ACC112 (cell line): ENCODE data around the gene SGIP1.

Experiments used
- H2AFZ ChIP-seq: fragments of 200-600 bp; sonication (generic); one replicate; pipeline ENCODE4 v1.6.0; 2017; ENCODE audit warnings: antibody characterized with exemption, low read length; ENCODE audit not compliant: unreplicated experiment
- H3K27ac ChIP-seq: fragments of 200-600 bp; sonication (generic); 2 replicates; pipeline ENCODE4 v1.5.1; 2014; ENCODE audit warnings: low read depth, mild to moderate bottlenecking, antibody characterized with exemption, low read length, moderate library complexity
- H3K27me3 ChIP-seq: fragments of 200-600 bp; sonication (generic); 2 replicates; pipeline ENCODE4 v1.6.1; 2014; ENCODE audit warnings: mild to moderate bottlenecking, antibody characterized with exemption, low read length, moderate library complexity, mixed read lengths; ENCODE audit not compliant: insufficient read depth
- H3K36me3 ChIP-seq: fragments of 200-600 bp; sonication (generic); 2 replicates; pipeline ENCODE4 v1.6.1; 2016; ENCODE audit warnings: mild to moderate bottlenecking, antibody characterized with exemption, low read length, moderate library complexity, mixed read lengths; ENCODE audit not compliant: insufficient read depth
- H3K4me1 ChIP-seq: fragments of 200-600 bp; sonication (generic); one replicate; pipeline ENCODE4 v1.6.1; 2016; ENCODE audit warnings: low read length, mixed read lengths; ENCODE audit not compliant: insufficient read depth, unreplicated experiment, control insufficient read depth
- H3K4me3 ChIP-seq: fragments of 200-600 bp; sonication (generic); 2 replicates; pipeline ENCODE4 v1.5.1; 2014; ENCODE audit warnings: mild to moderate bottlenecking, low read depth, low read length
- H3K79me2 ChIP-seq: fragments of 200-600 bp; sonication (generic); one replicate; pipeline ENCODE4 v1.6.0; 2016; ENCODE audit warnings: low read length; ENCODE audit not compliant: control insufficient read depth, unreplicated experiment, insufficient read depth

SGIP1 gene

GRCh38 chr1:66750577-66750976, 216.6 kb downstream of the SGIP1 start:
- no peak overlapping the region for H2AFZ ChIP-seq
- no peaks in the 10 kb centered on the region for H3K79me2 ChIP-seq

GRCh38 chr1:66751160-66751559, 217.2 kb downstream of the SGIP1 start:
- no peaks in the 10 kb centered on the region for H3K79me2 ChIP-seq
- H3K4me3 ChIP-seq: no peak overlapping the region
- no peaks in the 10 kb centered on the region for H3K36me3 ChIP-seq
- H3K27ac ChIP-seq: no peak overlapping the region
- H3K27me3 ChIP-seq: no peaks in the 10 kb centered on the region
- H3K4me1 ChIP-seq: peaks cover 37% of the 10 kb centered on the region
- H2AFZ ChIP-seq: no peak overlapping the region

More at GRCh38 chr1:66750577-66750976, 216.6 kb downstream of the SGIP1 start:
- Histone ChIP-seq H3K27me3 (no peaks in the 10 kb centered on the region), H3K27ac (no peak overlapping the region), H3K4me1 (peaks cover 37% of the 10 kb centered on the region), H3K36me3 (no peaks in the 10 kb centered on the region), H3K4me3 (no peak overlapping the region)

- no peak within 1 kb of the TSS for H3K27ac ChIP-seq
- H3K79me2 ChIP-seq: no peaks in the 10 kb centered on the region
- H3K36me3 ChIP-seq: no peaks in the 10 kb centered on the region
- H3K27me3 ChIP-seq: no peaks in the 10 kb centered on the region
- peak within 1 kb of the TSS; percentile 72 for H2AFZ ChIP-seq
- H3K4me3 ChIP-seq: peak within 1 kb of the TSS; percentile 71
- peaks cover 31% of the 10 kb centered on the region for H3K4me1 ChIP-seq
Measured at GRCh38 chr1:66752000-66752592, 218.1 kb downstream of the SGIP1 start, which contains the start of gene DYNLT5. DYNLT5 (plus strand) TSS chr1:66752459; CDS start chr1:66754659, 2,200 bp downstream.

- Histone ChIP-seq H3K79me2 (no peaks in the 10 kb centered on the region), H3K27ac (no peak overlapping the region), H3K36me3 (no peaks in the 10 kb centered on the region), H2AFZ (peak overlapping the region; percentile 72), H3K4me1 (peaks cover 24% of the 10 kb centered on the region), H3K27me3 (no peaks in the 10 kb centered on the region), H3K4me3 (peak overlapping the region; percentile 71)
Measured at GRCh38 chr1:66752671-66753371, 218.9 kb downstream of the SGIP1 start.

GRCh38 chr1:66757722-66758240, 223.8 kb downstream of the SGIP1 start:
- H3K79me2 ChIP-seq: no peaks in the 10 kb centered on the region
- H3K36me3 ChIP-seq: no peaks in the 10 kb centered on the region
- H2AFZ ChIP-seq: no peak overlapping the region
- no peaks in the 10 kb centered on the region for H3K27me3 ChIP-seq
- no peak overlapping the region for H3K4me3 ChIP-seq
- H3K4me1 ChIP-seq: no peaks in the 10 kb centered on the region
- no peak overlapping the region for H3K27ac ChIP-seq

DNA sequence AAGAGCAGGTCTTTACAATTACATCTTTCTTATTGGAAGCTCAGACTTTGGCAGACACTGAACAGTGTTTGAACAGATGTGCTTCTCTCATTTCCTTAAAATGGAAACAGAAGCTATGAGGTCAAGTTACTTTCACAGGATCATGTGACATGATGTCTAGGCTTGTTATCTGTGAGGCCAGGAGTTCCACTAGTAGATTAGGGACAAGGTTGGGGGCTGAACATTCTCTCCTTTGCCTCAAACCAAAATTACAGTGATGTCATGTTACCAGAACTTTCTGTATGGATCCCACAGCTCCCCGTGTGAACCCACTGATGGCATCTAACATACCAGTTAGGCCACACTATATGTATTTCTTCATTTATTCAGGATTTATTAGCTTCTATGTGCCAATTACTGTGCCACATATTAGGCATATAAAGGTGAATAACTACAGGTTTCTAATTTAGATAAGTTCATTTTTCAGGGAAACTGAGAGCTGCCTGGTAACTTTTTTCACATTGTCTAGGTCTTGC, 224.3 kb downstream of the SGIP1 start:
- Histone ChIP-seq H3K27me3 (no peaks in the 10 kb centered on the region), H3K36me3 (no peaks in the 10 kb centered on the region), H3K79me2 (no peaks in the 10 kb centered on the region), H2AFZ (no peak overlapping the region), H3K4me3 (no peak overlapping the region), H3K27ac (no peak overlapping the region), H3K4me1 (no peaks in the 10 kb centered on the region)

DNA sequence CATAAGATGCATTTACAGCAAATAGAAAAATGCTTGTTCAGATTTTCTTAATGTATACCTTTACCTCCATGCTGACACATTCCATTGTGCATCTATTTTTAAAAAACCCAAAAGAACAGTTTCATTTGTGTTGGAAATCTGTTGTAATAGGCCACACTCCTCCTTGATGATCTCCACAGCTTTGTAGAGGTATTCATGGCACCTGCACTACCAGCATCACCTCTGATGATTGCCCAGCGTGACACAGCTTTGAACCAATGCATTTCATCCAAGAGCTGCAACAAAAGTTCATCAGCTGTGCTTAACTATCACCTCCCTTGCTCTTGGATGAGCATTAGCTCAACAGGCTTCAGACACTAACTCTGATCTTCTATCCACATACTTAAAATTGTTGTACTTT, 226.6 kb downstream of the SGIP1 start:
- Histone ChIP-seq H3K4me3 (no peak overlapping the region), H2AFZ (no peak overlapping the region), H3K4me1 (no peaks in the 10 kb centered on the region)

DNA sequence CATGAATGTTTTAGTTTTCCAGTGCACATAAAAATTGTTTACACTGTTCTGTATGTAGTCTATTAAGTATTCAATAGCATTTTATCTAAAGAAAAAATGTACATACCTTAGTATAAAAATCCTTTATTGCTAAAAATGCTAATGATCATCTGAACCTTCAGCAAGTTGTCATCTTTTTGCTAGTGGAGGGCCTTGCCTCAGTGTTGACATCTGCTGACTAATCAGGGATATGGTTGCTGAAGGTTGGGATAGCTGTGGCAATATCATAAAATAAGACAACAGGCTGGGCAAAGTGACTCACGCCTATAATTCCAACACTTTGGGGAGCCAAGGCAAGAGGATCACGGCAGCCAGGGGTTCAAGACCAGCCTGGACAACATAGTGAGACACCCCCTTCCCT, 227.3 kb downstream of the SGIP1 start:
- Histone ChIP-seq H3K27ac (no peak overlapping the region), H3K27me3 (no peaks in the 10 kb centered on the region), H3K79me2 (no peaks in the 10 kb centered on the region), H3K4me3 (no peak overlapping the region), H2AFZ (no peak overlapping the region), H3K4me1 (no peaks in the 10 kb centered on the region), H3K36me3 (no peaks in the 10 kb centered on the region)

More for the DNA sequence above, 226.6 kb downstream of the SGIP1 start:
- no peak overlapping the region for H3K27ac ChIP-seq
- H3K27me3 ChIP-seq: no peaks in the 10 kb centered on the region
- no peaks in the 10 kb centered on the region for H3K79me2 ChIP-seq
- H3K36me3 ChIP-seq: no peaks in the 10 kb centered on the region

- Histone ChIP-seq H3K27ac (no peak overlapping the region), H3K36me3 (no peaks in the 10 kb centered on the region), H3K4me1 (no peaks in the 10 kb centered on the region), H3K27me3 (no peaks in the 10 kb centered on the region), H3K4me3 (no peak overlapping the region), H3K79me2 (no peaks in the 10 kb centered on the region), H2AFZ (peak overlapping the region; percentile 49)
Measured at GRCh38 chr1:66764994-66765578, 231.1 kb downstream of the SGIP1 start.

DNA sequence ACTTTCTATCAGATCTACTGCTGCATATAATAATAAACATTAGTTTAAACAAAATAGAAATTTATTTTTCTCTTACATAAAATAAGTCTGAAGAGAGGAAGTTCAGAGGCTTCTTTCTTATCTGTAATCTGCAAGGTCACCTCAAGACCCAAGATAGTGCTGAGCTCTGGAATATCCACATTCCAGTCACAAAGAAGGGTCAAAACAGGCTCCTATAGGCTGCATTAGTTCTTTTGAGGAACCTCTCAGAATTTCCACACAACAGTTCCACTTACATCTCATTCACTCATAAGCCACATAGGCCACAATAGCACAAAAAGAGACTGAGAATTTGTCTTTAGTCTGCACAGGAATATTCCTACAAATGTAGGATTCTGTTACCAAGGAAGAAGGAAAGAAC, 233.7 kb downstream of the SGIP1 start:
- Histone ChIP-seq H3K79me2 (no peaks in the 10 kb centered on the region), H3K27ac (no peak overlapping the region), H3K4me1 (no peaks in the 10 kb centered on the region)

More for the DNA sequence above, 233.7 kb downstream of the SGIP1 start:
- Histone ChIP-seq H3K4me3 (no peak overlapping the region), H3K36me3 (no peaks in the 10 kb centered on the region), H2AFZ (no peak overlapping the region), H3K27me3 (no peaks in the 10 kb centered on the region)
